DOHH2 (cell line): ENCODE measurements around the gene MED13.
"Not testable (repeated sequence)": the region's sequence is repeated elsewhere in the genome, so short reads cannot be mapped to it uniquely, and the experiment has no call there.

Source experiments
- H3F3A ChIP-seq: fragments of 200-600 bp; sonication (generic), shearing (Covaris generic); 2 replicates; pipeline ENCODE4 v1.6.0; 2016; ENCODE audit warnings: antibody characterized with exemption, mild to moderate bottlenecking; ENCODE audit not compliant: control insufficient read depth, insufficient read depth
- H3K27ac ChIP-seq: fragments of 200-600 bp; sonication (generic); 2 replicates; pipeline ENCODE4 v1.5.1; 2014; ENCODE audit warnings: low read depth, mild to moderate bottlenecking, low read length, moderate library complexity
- H3K27me3 ChIP-seq: fragments of 200-600 bp; sonication (generic); 2 replicates; pipeline ENCODE4 v1.6.1; 2014; ENCODE audit warnings: mild to moderate bottlenecking, low read length, mixed read lengths; ENCODE audit not compliant: control insufficient read depth
- H3K36me3 ChIP-seq: fragments of 200-600 bp; sonication (generic); 2 replicates; pipeline ENCODE4 v1.6.1; 2014; ENCODE audit warnings: mild to moderate bottlenecking, low read length, moderate library complexity, mixed read lengths; ENCODE audit not compliant: control insufficient read depth
- H3K4me1 ChIP-seq: fragments of 200-600 bp; sonication (generic); 2 replicates; pipeline ENCODE4 v1.6.1; 2014; ENCODE audit warnings: mild to moderate bottlenecking, low read length, mixed read lengths; ENCODE audit not compliant: control insufficient read depth
- H3K4me2 ChIP-seq: fragments of 200-600 bp; sonication (generic); 2 replicates; pipeline ENCODE4 v1.6.0; 2014; ENCODE audit warnings: mild to moderate bottlenecking, low read length, moderate library complexity
- H3K4me3 ChIP-seq: fragments of 200-600 bp; sonication (generic); 2 replicates; pipeline ENCODE4 v1.5.1; 2014; ENCODE audit warnings: mild to moderate bottlenecking, low read length, mixed read lengths
- H3K79me2 ChIP-seq: fragments of 200-600 bp; sonication (generic); 2 replicates; pipeline ENCODE4 v1.6.1; 2014; ENCODE audit warnings: mild to moderate bottlenecking, low read length, mixed read lengths; ENCODE audit not compliant: control insufficient read depth
- H3K9me2 ChIP-seq: fragments of 200-600 bp; sonication (generic); replicated peaks from 2 replicates; pipeline ENCODE4 v1.6.1; 2014; ENCODE audit warnings: mild to moderate bottlenecking, low read length, mixed read lengths; ENCODE audit not compliant: control insufficient read depth
- H3K9me3 ChIP-seq: fragments of 200-600 bp; sonication (generic); 2 replicates; pipeline ENCODE4 v1.6.1; 2014; ENCODE audit warnings: antibody characterized with exemption, low read length, mixed read lengths; ENCODE audit not compliant: control insufficient read depth, insufficient read depth
- H4K20me1 ChIP-seq: fragments of 200-600 bp; sonication (generic); 2 replicates; pipeline ENCODE4 v1.6.0; 2014; ENCODE audit warnings: low read depth, mild to moderate bottlenecking, antibody characterized with exemption, low read length, moderate library complexity; ENCODE audit not compliant: control insufficient read depth, insufficient read depth
- CTCF ChIP-seq: fragments of 200-600 bp; sonication (generic); IDR thresholded peaks from one replicate; pipeline ENCODE4 v1.5.1; 2014; ENCODE audit warnings: antibody characterized with exemption, mild to moderate bottlenecking, low read depth, low read length; ENCODE audit not compliant: poor library complexity, severe bottlenecking
- EZH2phosphoT487 ChIP-seq: fragments of 200-600 bp; sonication (generic); IDR thresholded peaks from 2 replicates; pipeline ENCODE4 v1.6.1; 2017; ENCODE audit warnings: borderline replicate concordance, mild to moderate bottlenecking, antibody characterized with exemption, low read length, moderate library complexity, mixed read lengths

The MED13 gene

GRCh38 chr17:61927208-61928100, 137.6 kb downstream of the MED13 start, which contains the start of gene INTS2:
Gene INTS2, minus strand, starts transcription at chr17:61927982. Its CDS starts 1,338 bp downstream, at chr17:61926644.
- H3K27ac ChIP-seq, result peak within 1 kb of the TSS; percentile 41
- peaks cover 25% of the 10 kb centered on the region for H3K36me3 ChIP-seq
- peaks cover 27% of the 10 kb centered on the region for H3K79me2 ChIP-seq
- no peaks in the 10 kb centered on the region for H3K9me2 ChIP-seq
- 0 out of 2 replicates have a peak, but pooled peaks cover 3% of the 10 kb centered on the region for H3F3A ChIP-seq
- H4K20me1 ChIP-seq, result no peaks in the 10 kb centered on the region
- H3K4me2 ChIP-seq, result peak within 1 kb of the TSS; percentile 82
- peaks cover 16% of the 10 kb centered on the region for H3K4me1 ChIP-seq
- H3K4me3 ChIP-seq, result peak within 1 kb of the TSS; percentile 89
- H3K9me3 ChIP-seq, result no peaks in the 10 kb centered on the region
- H3K27me3 ChIP-seq, result no peaks in the 10 kb centered on the region
- TF ChIP-seq CTCF (no peak), EZH2phosphoT487 (no peak)

- H3K36me3 ChIP-seq, result peaks cover 28% of the 10 kb centered on the region
- peaks cover 27% of the 10 kb centered on the region for H3K79me2 ChIP-seq
- H3F3A ChIP-seq, result 0 out of 2 replicates have a peak, but pooled peaks cover 3% of the 10 kb centered on the region
- peaks cover 16% of the 10 kb centered on the region for H3K4me1 ChIP-seq
- no peaks in the 10 kb centered on the region for H4K20me1 ChIP-seq
- peak overlapping the region; percentile 82 for H3K4me2 ChIP-seq
- H3K4me3 ChIP-seq, result peak overlapping the region; percentile 89
- H3K27ac ChIP-seq, result peak overlapping the region; percentile 41
- no peaks in the 10 kb centered on the region for H3K9me3 ChIP-seq
- TF ChIP-seq EZH2phosphoT487, result no peak
- no peak for TF ChIP-seq CTCF
- no peaks in the 10 kb centered on the region for H3K9me2 ChIP-seq
- no peaks in the 10 kb centered on the region for H3K27me3 ChIP-seq
Measured at GRCh38 chr17:61926826-61927207, 138.3 kb downstream of the MED13 start.

GRCh38 chr17:61915162-61915561, 149.9 kb downstream of the MED13 start:
- H3K9me2 ChIP-seq, H3K27ac ChIP-seq, H3K27me3 ChIP-seq, H3K4me3 ChIP-seq, H3F3A ChIP-seq, H3K4me2 ChIP-seq, H4K20me1 ChIP-seq, H3K4me1 ChIP-seq, H3K9me3 ChIP-seq: not testable (repeated sequence)
- H3K79me2 ChIP-seq, result peaks cover 13% of the 10 kb centered on the region
- H3K36me3 ChIP-seq, result peaks cover 63% of the 10 kb centered on the region
